T1000 (cell line): Measurements from ENCODE around the gene RRP1B.

Experiments
- DNase-seq: peaks from one replicate; lab custom pipeline; 2025; ENCODE audit warnings: mixed read lengths; lab: John Stamatoyannopoulos, UW

RRP1B gene

DNA sequence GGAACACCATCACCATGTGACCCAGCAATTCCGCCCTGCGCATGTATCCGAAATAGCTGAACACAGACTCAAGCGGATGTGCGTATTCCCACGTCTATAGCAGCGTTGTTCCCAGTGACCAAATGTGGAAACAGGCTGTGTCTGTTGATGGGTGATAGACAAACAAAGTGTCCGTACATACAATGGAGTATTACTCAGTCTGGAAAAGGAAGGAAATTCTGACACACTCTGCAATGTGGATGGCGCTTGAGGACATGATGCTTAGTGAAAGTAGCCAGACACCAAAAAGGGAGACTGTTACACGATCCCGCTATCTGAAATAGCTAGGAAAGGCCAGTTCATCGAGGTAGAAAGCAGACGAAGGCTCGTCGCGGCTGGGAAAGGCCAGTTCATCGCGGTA, 85.4 kb downstream of the RRP1B start:
- DNase-seq, result no peak
